22Rv1 (cell line): Measurements from ENCODE around the gene MT1M.

Source experiments
- CTCF ChIP-seq: fragments of 450-650 bp; IDR thresholded peaks from 2 replicates; pipeline ENCODE4 v1.5.1; 2017; ENCODE audit warnings: mild to moderate bottlenecking
- ZFX ChIP-seq: fragments of 450-650 bp; IDR thresholded peaks from 2 replicates; pipeline ENCODE4 v1.6.1; 2017; ENCODE audit warnings: antibody characterized with exemption, borderline replicate concordance

GRCh38 chr16:56583351-56584168 is 48.9 kb upstream of the MT1M start:
- TF ChIP-seq CTCF (no peak), ZFX (no peak)
